ENCODE data around the gene CUX1.
A peak's percentile ranks its signal among the peaks of the same experiment; 100 is the strongest.

The CUX1 gene

GRCh38 chr7:101896941-101897340 is 79.5 kb downstream of the CUX1 start:
- Histone ChIP-seq H3K4me2 (ENCODE audit: insufficient read depth, low read length) (no peak overlapping the region), H3K4me1 (ENCODE audit: insufficient read depth, low read length) (peaks cover 3% of the 10 kb centered on the region; the same call in 1 of the 2 replicates), H3K36me3 (ENCODE audit: insufficient read depth, low read length) (peaks cover 11% of the 10 kb centered on the region), H4K20me1 (ENCODE audit: insufficient read depth, low read length) (peaks cover 71% of the 10 kb centered on the region), H3K9ac (ENCODE audit: low read depth, low read length) (no peak overlapping the region), H3K27ac (ENCODE audit: low read length) (no peak overlapping the region), H3K27me3 (ENCODE audit: insufficient read depth, low read length, poor library complexity) (no peaks in the 10 kb centered on the region), H3K79me2 (ENCODE audit: insufficient read depth, low read length) (peaks cover 98% of the 10 kb centered on the region), H2AFZ (ENCODE audit: low read depth, low read length) (no peak overlapping the region), H3K9me3 (ENCODE audit: insufficient read depth, low read length, severe bottlenecking) (no peaks in the 10 kb centered on the region), H3K4me3 (ENCODE audit: low read depth in 1 of 2, low read length in 2 of 2) (no peak overlapping the region)
- DNase-seq (no peak), ATAC-seq (ENCODE audit: insufficient read depth, low read depth) (no peak)
- TF ChIP-seq EZH2 (IDR thresholded peaks at IDR 0.05; ENCODE audit: borderline replicate concordance, low read depth, low read length, severe bottlenecking) (no peak), CTCF (IDR thresholded peaks at IDR 0.05; ENCODE audit: borderline replicate concordance, extremely low read depth, low read length, poor library complexity, severe bottlenecking) (no peak)

- TF ChIP-seq CTCF (IDR thresholded peaks at IDR 0.05; ENCODE audit: borderline replicate concordance, extremely low read depth, low read length, poor library complexity, severe bottlenecking) (no peak), EZH2 (IDR thresholded peaks at IDR 0.05; ENCODE audit: borderline replicate concordance, low read depth, low read length, severe bottlenecking) (no peak)
- Histone ChIP-seq H3K27me3 (ENCODE audit: insufficient read depth, low read length, poor library complexity) (no peaks in the 10 kb centered on the region), H2AFZ (ENCODE audit: low read depth, low read length) (no peak overlapping the region), H3K79me2 (ENCODE audit: insufficient read depth, low read length) (peaks cover 99% of the 10 kb centered on the region), H4K20me1 (ENCODE audit: insufficient read depth, low read length) (peaks cover 78% of the 10 kb centered on the region), H3K4me3 (ENCODE audit: low read depth in 1 of 2, low read length in 2 of 2) (no peak overlapping the region), H3K4me2 (ENCODE audit: insufficient read depth, low read length) (no peak overlapping the region), H3K4me1 (ENCODE audit: insufficient read depth, low read length) (peaks cover 3% of the 10 kb centered on the region; the same call in 1 of the 2 replicates), H3K27ac (ENCODE audit: low read length) (no peak overlapping the region), H3K9me3 (ENCODE audit: insufficient read depth, low read length, severe bottlenecking) (no peaks in the 10 kb centered on the region), H3K36me3 (ENCODE audit: insufficient read depth, low read length) (peaks cover 11% of the 10 kb centered on the region), H3K9ac (ENCODE audit: low read depth, low read length) (no peak overlapping the region)
- no peak for ATAC-seq (ENCODE audit: insufficient read depth, low read depth)
- no peak for DNase-seq
Observed at GRCh38 chr7:101898106-101898505, 80.7 kb downstream of the CUX1 start.

- Histone ChIP-seq H4K20me1 (ENCODE audit: insufficient read depth, low read length) (peaks cover 74% of the 10 kb centered on the region), H3K4me2 (ENCODE audit: insufficient read depth, low read length) (no peak overlapping the region), H3K27me3 (ENCODE audit: insufficient read depth, low read length, poor library complexity) (no peaks in the 10 kb centered on the region), H3K27ac (ENCODE audit: low read length) (0 out of 2 replicates have a peak overlapping the region, but pooled peaks have one; percentile 6), H3K9ac (ENCODE audit: low read depth, low read length) (no peak overlapping the region), H3K79me2 (ENCODE audit: insufficient read depth, low read length) (peaks cover 97% of the 10 kb centered on the region), H3K4me1 (ENCODE audit: insufficient read depth, low read length) (peaks cover 3% of the 10 kb centered on the region; the same call in 1 of the 2 replicates), H3K4me3 (ENCODE audit: low read depth in 1 of 2, low read length in 2 of 2) (no peak overlapping the region), H3K36me3 (ENCODE audit: insufficient read depth, low read length) (peaks cover 6% of the 10 kb centered on the region), H2AFZ (ENCODE audit: low read depth, low read length) (no peak overlapping the region), H3K9me3 (ENCODE audit: insufficient read depth, low read length, severe bottlenecking) (no peaks in the 10 kb centered on the region)
- ATAC-seq (ENCODE audit: insufficient read depth, low read depth) (no peak; the same call in 2 of the 3 replicates), DNase-seq (no peak)
- no peak for TF ChIP-seq EZH2 (IDR thresholded peaks at IDR 0.05; ENCODE audit: borderline replicate concordance, low read depth, low read length, severe bottlenecking)
- no peak for TF ChIP-seq CTCF (IDR thresholded peaks at IDR 0.05; ENCODE audit: borderline replicate concordance, extremely low read depth, low read length, poor library complexity, severe bottlenecking)
Observed at GRCh38 chr7:101899616-101900015, 82.2 kb downstream of the CUX1 start.
